IMR-90 (cell line): ENCODE measurements around the gene C11orf21. TPM values are rescaled to one million over a fixed set of nuclear protein-coding genes. Genes with fewer than 3 reads are reported as not detected.

Source experiments
- ATAC-seq: fragments of 200-7000 bp; cut with Tn5 transposase; 2 replicates; pipeline ENCODE4 v1.9.1; 2020; ENCODE audit warnings: low read depth, mild to moderate bottlenecking, moderate library complexity
- BruUV-seq: library from RNA; stranded (reverse); fragments of 400-500 nt; replicated peaks from 2 replicates; lab custom pipeline; 2021; lab: Mats Ljungman, UMichigan
- CTCF ChIA-PET: fragments of 300-600 bp; formaldehyde crosslinking; extraction: SDS; loops from one replicate; lab custom pipeline; 2021; ENCODE audit warnings: antibody characterized with exemption; lab: Yijun Ruan, JAX
- POLR2A ChIA-PET: fragments of 300-600 bp; sonication (Branson Sonifier 250); formaldehyde crosslinking; loops from one replicate; lab custom pipeline; 2022; ENCODE audit warnings: antibody characterized with exemption; ENCODE audit not compliant: unreplicated experiment; lab: Charles Lee
- DNase-seq: peaks from one replicate; pipeline ENCODE4 v3.0.0; 2013
- H2AFZ ChIP-seq: replicated peaks from 2 replicates; pipeline ENCODE3; 2013; ENCODE audit warnings: low read length, mild to moderate bottlenecking; ENCODE audit not compliant: poor library complexity
- H2AK5ac ChIP-seq: 2 replicates; pipeline ENCODE4 v1.6.1; 2013; ENCODE audit warnings: low read depth, low read length, inconsistent platforms
- H2AK9ac ChIP-seq: replicated peaks from 2 replicates; pipeline ENCODE3; 2013; ENCODE audit warnings: mild to moderate bottlenecking, low read depth, low read length, moderate library complexity; ENCODE audit not compliant: poor library complexity
- H2BK120ac ChIP-seq: 2 replicates; pipeline ENCODE4 v1.6.1; 2013; ENCODE audit warnings: low read depth, low read length, inconsistent platforms
- H2BK15ac ChIP-seq: 3 replicates; pipeline ENCODE4 v1.6.1; 2013; ENCODE audit warnings: low read depth, low read length, inconsistent platforms
- H2BK20ac ChIP-seq: 2 replicates; pipeline ENCODE4 v1.6.1; 2013; ENCODE audit warnings: low read depth, mild to moderate bottlenecking, inconsistent platforms, low read length, moderate library complexity
- H2BK5ac ChIP-seq: 2 replicates; pipeline ENCODE4 v1.6.1; 2013; ENCODE audit warnings: mild to moderate bottlenecking, low read depth, low read length, inconsistent platforms; ENCODE audit not compliant: poor library complexity, severe bottlenecking
- H3K14ac ChIP-seq: replicated peaks from 2 replicates; pipeline ENCODE4 v1.6.1; 2013; ENCODE audit warnings: low read depth, low read length, inconsistent platforms
- H3K18ac ChIP-seq: 2 replicates; pipeline ENCODE4 v1.6.1; 2013; ENCODE audit warnings: low read depth, low read length, control low read depth
- H3K23ac ChIP-seq: 2 replicates; pipeline ENCODE4 v1.6.1; 2013; ENCODE audit warnings: low read depth, low read length, inconsistent platforms
- H3K27ac ChIP-seq: 2 replicates; pipeline ENCODE4 v1.5.1; 2013; ENCODE audit warnings: mild to moderate bottlenecking, control low read depth, low read length; ENCODE audit not compliant: insufficient read depth
- H3K27me3 ChIP-seq: 2 replicates; pipeline ENCODE4 v1.6.1; 2013; ENCODE audit warnings: low read length; ENCODE audit not compliant: control insufficient read depth, insufficient read depth
- H3K36me3 ChIP-seq: 2 replicates; pipeline ENCODE4 v1.6.1; 2013; ENCODE audit warnings: low read length, mixed read lengths; ENCODE audit not compliant: control insufficient read depth, insufficient read depth
- H3K4ac ChIP-seq: 2 replicates; pipeline ENCODE4 v1.6.1; 2013; ENCODE audit warnings: low read depth, low read length, inconsistent platforms
- H3K4me1 ChIP-seq: 2 replicates; pipeline ENCODE4 v1.6.1; 2013; ENCODE audit warnings: low read length, mixed read lengths; ENCODE audit not compliant: control insufficient read depth, insufficient read depth
- H3K4me2 ChIP-seq: 2 replicates; pipeline ENCODE4 v1.6.1; 2013; ENCODE audit warnings: low read depth, mild to moderate bottlenecking, control low read depth, low read length, moderate library complexity
- H3K4me3 ChIP-seq: 2 replicates; pipeline ENCODE4 v1.5.1; 2013; ENCODE audit warnings: low read depth, mild to moderate bottlenecking, control low read depth, low read length, moderate library complexity; ENCODE audit not compliant: insufficient read depth
- H3K56ac ChIP-seq: 2 replicates; pipeline ENCODE4 v1.6.1; 2013; ENCODE audit warnings: low read length, inconsistent platforms; ENCODE audit not compliant: insufficient read depth; ENCODE audit errors: extremely low read depth
- H3K79me1 ChIP-seq, 2 experiments: 2 replicates each; pipeline ENCODE4 v1.6.1; 2013; ENCODE audit warnings: low read length in 2 of 2, inconsistent platforms in 1 of 2, low read depth in 1 of 2
- H3K9ac ChIP-seq: 2 replicates; pipeline ENCODE4 v1.6.1; 2013; ENCODE audit warnings: low read depth, low read length, control low read depth
- H3K9me1 ChIP-seq: 2 replicates; pipeline ENCODE4 v1.6.1; 2013; ENCODE audit warnings: low read length, inconsistent platforms; ENCODE audit not compliant: insufficient read depth
- H3K9me3 ChIP-seq: 2 replicates; pipeline ENCODE4 v1.6.1; 2013; ENCODE audit warnings: low read length; ENCODE audit not compliant: control insufficient read depth, insufficient read depth
- H4K20me1 ChIP-seq: 2 replicates; pipeline ENCODE4 v1.6.1; 2013; ENCODE audit warnings: low read length, inconsistent platforms; ENCODE audit not compliant: insufficient read depth
- H4K5ac ChIP-seq: 2 replicates; pipeline ENCODE4 v1.6.1; 2013; ENCODE audit warnings: mild to moderate bottlenecking, low read depth, low read length, control low read depth
- H4K8ac ChIP-seq, 2 experiments: 2 replicates each; pipeline ENCODE4 v1.6.1; 2013; ENCODE audit warnings: low read depth in 2 of 2, low read length in 2 of 2, control low read depth in 1 of 2, inconsistent platforms in 1 of 2
- H4K91ac ChIP-seq: 2 replicates; pipeline ENCODE4 v1.6.1; 2013; ENCODE audit warnings: low read depth, low read length, inconsistent platforms; ENCODE audit not compliant: insufficient read depth
- BHLHE40 ChIP-seq: fragments of 150-350 bp; IDR thresholded peaks from 2 replicates; pipeline ENCODE4 v1.6.1; 2016; ENCODE audit warnings: mild to moderate bottlenecking, low read depth, low read length
- CEBPB ChIP-seq: IDR thresholded peaks from 2 replicates; pipeline ENCODE4 v1.6.1; 2012; ENCODE audit warnings: low read depth, low read length, improper control_type of control experiment
- CHD1 ChIP-seq: IDR thresholded peaks from 2 replicates; pipeline ENCODE4 v1.6.1; 2012; ENCODE audit warnings: low read depth, low read length, improper control_type of control experiment
- FOS ChIP-seq: fragments of 150-350 bp; IDR thresholded peaks from 2 replicates; pipeline ENCODE4 v1.6.1; 2016; ENCODE audit warnings: low read depth, low read length
- MAFK ChIP-seq: IDR thresholded peaks from 2 replicates; pipeline ENCODE4 v1.6.1; 2012; ENCODE audit warnings: low read depth, low read length, improper control_type of control experiment
- MAZ ChIP-seq: IDR thresholded peaks from 2 replicates; pipeline ENCODE4 v1.6.1; 2012; ENCODE audit warnings: low read depth, mild to moderate bottlenecking, low read length, improper control_type of control experiment, moderate library complexity, borderline replicate concordance
- MXI1 ChIP-seq: IDR thresholded peaks from 2 replicates; pipeline ENCODE4 v1.6.1; 2012; ENCODE audit warnings: low read depth, mild to moderate bottlenecking, low read length, moderate library complexity, borderline replicate concordance
- NFE2L2 ChIP-seq: fragments of 150-350 bp; IDR thresholded peaks from 2 replicates; pipeline ENCODE4 v1.6.1; 2016; ENCODE audit warnings: low read depth, mild to moderate bottlenecking, low read length
- POLR2A ChIP-seq: IDR thresholded peaks from 2 replicates; pipeline ENCODE4 v1.6.1; 2012; ENCODE audit warnings: mild to moderate bottlenecking, low read depth, low read length
- RAD21 ChIP-seq: IDR thresholded peaks from 2 replicates; pipeline ENCODE4 v1.6.1; 2012; ENCODE audit warnings: low read length, improper control_type of control experiment
- RCOR1 ChIP-seq: IDR thresholded peaks from 2 replicates; pipeline ENCODE4 v1.6.1; 2012; ENCODE audit warnings: mild to moderate bottlenecking, low read length, improper control_type of control experiment; ENCODE audit not compliant: insufficient replicate concordance
- RFX5 ChIP-seq: IDR thresholded peaks from 2 replicates; pipeline ENCODE4 v1.8.0; 2012; ENCODE audit warnings: low read depth, mild to moderate bottlenecking, low read length, moderate library complexity
- SMC3 ChIP-seq: fragments of 150-350 bp; IDR thresholded peaks from 2 replicates; pipeline ENCODE4 v1.6.1; 2016; ENCODE audit warnings: low read depth, mild to moderate bottlenecking, antibody characterized with exemption, low read length, moderate library complexity
- WGBS, 2 experiments: methylation state at CpG; one replicate each; pipeline versions ENCODE4 v1.1.5 to v1.1.7; 2013; ENCODE audit warnings: missing lambda C conversion rate in 2 of 2; ENCODE audit not compliant: insufficient read length in 1 of 2; ENCODE audit errors: extremely low coverage in 2 of 2; 5-methylcytosine and 5-hydroxymethylcytosine counted together
- dilution Hi-C: fragments of 300-500 bp; cut with HindIII; formaldehyde crosslinking; loops from one replicate; pipeline ENCODE4 v1.14.3; 2018; ENCODE audit warnings: low sequenced_read_pairs; ENCODE audit not compliant: unreplicated experiment
- in situ Hi-C: fragments of 300-500 bp; cut with MboI; formaldehyde crosslinking; loops from 3 replicates; pipeline ENCODE4 v1.14.3; 2019; ENCODE audit warnings: low sequenced_read_pairs, inconsistent platforms, mixed read lengths
- intact Hi-C: fragments of 100-400 bp; cut with micrococcal nuclease; formaldehyde crosslinking; loops from 2 replicates; pipeline ENCODE4 v1.10.0; 2022
- polyA plus RNA-seq, 3 experiments: library from polyadenylated mRNA; depleted of rRNA; stranded (reverse); fragments of >200 nt; gene quantifications; 2 replicates each; pipeline ENCODE4 v1.2.3, GENCODE V29; 2012; ENCODE audit warnings: low replicate concordance in 1 of 3
- total RNA-seq: library from RNA; depleted of rRNA; stranded (reverse); fragments of >200 nt; gene quantifications from 2 replicates; pipeline ENCODE4 v1.2.3, GENCODE V29; 2012
- TF ChIP-seq, protein P1 (sequence below): conservative IDR thresholded peaks from 2 replicates; pipeline ENCODE4 v1.5.1; 2012; ENCODE audit warnings: mild to moderate bottlenecking, low read depth, low read length, improper control_type of control experiment
- TF ChIP-seq, protein P2 (sequence below): fragments of 150-350 bp; IDR thresholded peaks from 2 replicates; pipeline ENCODE4 v1.6.1; 2017; ENCODE audit warnings: mild to moderate bottlenecking, antibody characterized with exemption, low read length, low read depth
- TF ChIP-seq, protein P3 (sequence below): fragments of 150-350 bp; IDR thresholded peaks from 2 replicates; pipeline ENCODE4 v1.6.1; 2016; ENCODE audit warnings: low read depth, mild to moderate bottlenecking, low read length, moderate library complexity, borderline replicate concordance

The C11orf21 gene
- total and polyA plus RNA-seq, 2 of the 4 experiments (the other 2 are of a cell fraction), result not detected

DNA sequence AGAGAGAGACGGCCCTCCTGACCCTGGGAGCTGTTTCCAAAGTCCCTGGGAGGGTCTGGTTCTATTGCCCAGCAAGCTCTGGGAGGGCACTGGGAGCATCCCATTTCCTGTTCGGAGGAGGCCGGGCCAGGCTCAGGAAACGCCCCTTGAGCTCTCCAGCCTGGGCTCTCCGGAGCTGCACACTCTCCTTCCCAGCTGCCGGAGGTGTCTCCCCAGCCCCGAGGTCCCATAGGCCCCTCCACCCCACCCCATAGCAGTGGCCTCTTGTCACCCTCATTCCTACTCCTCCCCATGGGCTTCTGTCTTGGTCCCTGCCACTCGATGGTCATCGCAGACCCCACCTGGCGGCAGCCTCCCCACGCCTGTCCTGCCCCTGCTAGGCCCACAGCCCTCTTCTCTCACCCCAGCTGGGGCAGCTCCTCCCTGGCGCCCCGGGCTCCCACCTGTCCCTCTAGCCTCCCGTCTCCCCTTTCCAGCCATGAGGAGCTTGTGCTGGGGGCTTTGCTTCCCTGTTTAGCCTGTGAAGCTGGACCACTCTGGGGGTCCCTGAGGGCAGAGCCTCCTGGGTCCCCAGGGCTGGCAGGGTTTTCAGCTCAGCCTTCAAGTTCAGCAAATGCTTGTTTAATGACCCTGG lies 2.9 kb upstream of the C11orf21 start:
- no peak overlapping the region for H3K9ac ChIP-seq
- H3K23ac ChIP-seq, result no peak overlapping the region
- H3K4me2 ChIP-seq, result no peak overlapping the region
- H3K56ac ChIP-seq, result no peak overlapping the region
- H4K91ac ChIP-seq, result no peak overlapping the region
- H3K27me3 ChIP-seq, result no peaks in the 10 kb centered on the region
- no peak overlapping the region for H3K4me3 ChIP-seq
- H4K20me1 ChIP-seq, result peaks cover 3% of the 10 kb centered on the region; the same call in 1 of the 2 replicates
- peaks cover 11% of the 10 kb centered on the region for H3K4me1 ChIP-seq
- H2AFZ ChIP-seq, result peak overlapping the region; percentile 93
- H2BK5ac ChIP-seq, result no peak overlapping the region
- no peak overlapping the region for H2BK20ac ChIP-seq
- in situ Hi-C loops (no loop called here), intact Hi-C loops (loop anchor here (1.0 to 2.0 kb wide), 3 partner anchors 107 to 226 kb away; no protein-coding TSS in a partner anchor), dilution Hi-C loops (no loop called here)
- ATAC-seq (no peak), DNase-seq (no peak)
- no peak overlapping the region for H3K18ac ChIP-seq
- no peak overlapping the region for H4K8ac ChIP-seq
- H2AK5ac ChIP-seq, result no peak overlapping the region
- WGBS, 2 experiments, result 40% methylated on average over 1 of the region's 14 CpGs; no CpG with 5 or more reads in 1 of the 2 experiments
- H3K4ac ChIP-seq, result no peak overlapping the region
- peak overlapping the region; percentile 96 for H2AK9ac ChIP-seq
- peaks cover 6% of the 10 kb centered on the region for H3K9me1 ChIP-seq
- no peak for TF ChIP-seq FOS
- TF ChIP-seq CEBPB, result no peak
- no peak for TF ChIP-seq MXI1
- no peak for TF ChIP-seq MAZ
- no peak for TF ChIP-seq NFE2L2
- TF ChIP-seq, protein P1, sequence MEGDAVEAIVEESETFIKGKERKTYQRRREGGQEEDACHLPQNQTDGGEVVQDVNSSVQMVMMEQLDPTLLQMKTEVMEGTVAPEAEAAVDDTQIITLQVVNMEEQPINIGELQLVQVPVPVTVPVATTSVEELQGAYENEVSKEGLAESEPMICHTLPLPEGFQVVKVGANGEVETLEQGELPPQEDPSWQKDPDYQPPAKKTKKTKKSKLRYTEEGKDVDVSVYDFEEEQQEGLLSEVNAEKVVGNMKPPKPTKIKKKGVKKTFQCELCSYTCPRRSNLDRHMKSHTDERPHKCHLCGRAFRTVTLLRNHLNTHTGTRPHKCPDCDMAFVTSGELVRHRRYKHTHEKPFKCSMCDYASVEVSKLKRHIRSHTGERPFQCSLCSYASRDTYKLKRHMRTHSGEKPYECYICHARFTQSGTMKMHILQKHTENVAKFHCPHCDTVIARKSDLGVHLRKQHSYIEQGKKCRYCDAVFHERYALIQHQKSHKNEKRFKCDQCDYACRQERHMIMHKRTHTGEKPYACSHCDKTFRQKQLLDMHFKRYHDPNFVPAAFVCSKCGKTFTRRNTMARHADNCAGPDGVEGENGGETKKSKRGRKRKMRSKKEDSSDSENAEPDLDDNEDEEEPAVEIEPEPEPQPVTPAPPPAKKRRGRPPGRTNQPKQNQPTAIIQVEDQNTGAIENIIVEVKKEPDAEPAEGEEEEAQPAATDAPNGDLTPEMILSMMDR, result no peak
- TF ChIP-seq MAFK, result no peak
- no peak for TF ChIP-seq RFX5
- no peak for TF ChIP-seq CHD1
- TF ChIP-seq RAD21, result no peak
- TF ChIP-seq BHLHE40, result no peak
- no peak for TF ChIP-seq POLR2A
- TF ChIP-seq, protein P2, sequence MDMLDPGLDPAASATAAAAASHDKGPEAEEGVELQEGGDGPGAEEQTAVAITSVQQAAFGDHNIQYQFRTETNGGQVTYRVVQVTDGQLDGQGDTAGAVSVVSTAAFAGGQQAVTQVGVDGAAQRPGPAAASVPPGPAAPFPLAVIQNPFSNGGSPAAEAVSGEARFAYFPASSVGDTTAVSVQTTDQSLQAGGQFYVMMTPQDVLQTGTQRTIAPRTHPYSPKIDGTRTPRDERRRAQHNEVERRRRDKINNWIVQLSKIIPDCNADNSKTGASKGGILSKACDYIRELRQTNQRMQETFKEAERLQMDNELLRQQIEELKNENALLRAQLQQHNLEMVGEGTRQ, result no peak
- TF ChIP-seq SMC3, result no peak
- TF ChIP-seq, protein P3, sequence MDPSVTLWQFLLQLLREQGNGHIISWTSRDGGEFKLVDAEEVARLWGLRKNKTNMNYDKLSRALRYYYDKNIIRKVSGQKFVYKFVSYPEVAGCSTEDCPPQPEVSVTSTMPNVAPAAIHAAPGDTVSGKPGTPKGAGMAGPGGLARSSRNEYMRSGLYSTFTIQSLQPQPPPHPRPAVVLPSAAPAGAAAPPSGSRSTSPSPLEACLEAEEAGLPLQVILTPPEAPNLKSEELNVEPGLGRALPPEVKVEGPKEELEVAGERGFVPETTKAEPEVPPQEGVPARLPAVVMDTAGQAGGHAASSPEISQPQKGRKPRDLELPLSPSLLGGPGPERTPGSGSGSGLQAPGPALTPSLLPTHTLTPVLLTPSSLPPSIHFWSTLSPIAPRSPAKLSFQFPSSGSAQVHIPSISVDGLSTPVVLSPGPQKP, result no peak
- TF ChIP-seq RCOR1, result no peak
- CTCF ChIA-PET, result interaction anchor here (0.6 to 4.4 kb wide), 5 partner anchors 108 to 226 kb away, joined by 3 to 73 read pairs (median 3); no protein-coding TSS in a partner anchor
- H4K5ac ChIP-seq, result no peak overlapping the region; the same call in 1 of the 2 replicates
- no peak overlapping the region for H3K14ac ChIP-seq
- POLR2A ChIA-PET, result no interaction called here
- no peaks in the 10 kb centered on the region for H3K79me1 ChIP-seq
- no peaks in the 10 kb centered on the region for H3K36me3 ChIP-seq
- BruUV-seq, result no TSS peak
- no peak overlapping the region for H3K27ac ChIP-seq
- H3K9me3 ChIP-seq, result no peaks in the 10 kb centered on the region
- no peak overlapping the region for H2BK120ac ChIP-seq
- H2BK15ac ChIP-seq, result no peak overlapping the region
